Keratinocyte (primary cell): ENCODE measurements around the gene UMODL1.

Experiments
- EZH2 ChIP-seq: IDR thresholded peaks from one replicate; pipeline ENCODE4 v1.6.1; 2012; ENCODE audit warnings: inconsistent platforms, mild to moderate bottlenecking, low read length, moderate library complexity
- TF ChIP-seq, protein P1 (sequence below), 3 experiments: IDR thresholded peaks in 1 of 3; conservative IDR thresholded peaks in 1 of 3; optimal IDR thresholded peaks in 1 of 3; 2 replicates in 2 of 3; 3 replicates in 1 of 3; pipeline versions ENCODE3 to v1.5.1; 2011; ENCODE audit warnings: low read length in 3 of 3, mild to moderate bottlenecking in 3 of 3, moderate library complexity in 2 of 3, control low read depth in 1 of 3, inconsistent platforms in 1 of 3; ENCODE audit not compliant: insufficient read depth in 2 of 3; ENCODE audit errors: extremely low read depth in 1 of 3

GRCh38 chr21:42137191-42137904 is 66.2 kb downstream of the UMODL1 start:
- TF ChIP-seq, protein P1, sequence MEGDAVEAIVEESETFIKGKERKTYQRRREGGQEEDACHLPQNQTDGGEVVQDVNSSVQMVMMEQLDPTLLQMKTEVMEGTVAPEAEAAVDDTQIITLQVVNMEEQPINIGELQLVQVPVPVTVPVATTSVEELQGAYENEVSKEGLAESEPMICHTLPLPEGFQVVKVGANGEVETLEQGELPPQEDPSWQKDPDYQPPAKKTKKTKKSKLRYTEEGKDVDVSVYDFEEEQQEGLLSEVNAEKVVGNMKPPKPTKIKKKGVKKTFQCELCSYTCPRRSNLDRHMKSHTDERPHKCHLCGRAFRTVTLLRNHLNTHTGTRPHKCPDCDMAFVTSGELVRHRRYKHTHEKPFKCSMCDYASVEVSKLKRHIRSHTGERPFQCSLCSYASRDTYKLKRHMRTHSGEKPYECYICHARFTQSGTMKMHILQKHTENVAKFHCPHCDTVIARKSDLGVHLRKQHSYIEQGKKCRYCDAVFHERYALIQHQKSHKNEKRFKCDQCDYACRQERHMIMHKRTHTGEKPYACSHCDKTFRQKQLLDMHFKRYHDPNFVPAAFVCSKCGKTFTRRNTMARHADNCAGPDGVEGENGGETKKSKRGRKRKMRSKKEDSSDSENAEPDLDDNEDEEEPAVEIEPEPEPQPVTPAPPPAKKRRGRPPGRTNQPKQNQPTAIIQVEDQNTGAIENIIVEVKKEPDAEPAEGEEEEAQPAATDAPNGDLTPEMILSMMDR (optimal IDR thresholded peaks at IDR 0.05 in 1 of 3, IDR thresholded peaks at IDR 0.05 in 1 of 3, conservative IDR thresholded peaks at IDR 0.05 in 1 of 3; ENCODE audit: extremely low read depth in 1 of 3, insufficient read depth in 2 of 3, low read length in 3 of 3) = no peak
- TF ChIP-seq EZH2 = no peak
